Measurements from ENCODE around the gene MALL. TPM values are rescaled to one million over a fixed set of nuclear protein-coding genes. Genes with fewer than 3 reads are reported as not detected.

The MALL gene
- total RNA-seq, 6 donors from 2014 or later: 40.9 to 203 (median 120) TPM

GRCh38 chr2:110140401-110140800, 24.8 kb upstream of the MALL start:
- TF ChIP-seq POLR2AphosphoS5 (IDR thresholded peaks at IDR 0.05): no peak
- TF ChIP-seq, protein P1, sequence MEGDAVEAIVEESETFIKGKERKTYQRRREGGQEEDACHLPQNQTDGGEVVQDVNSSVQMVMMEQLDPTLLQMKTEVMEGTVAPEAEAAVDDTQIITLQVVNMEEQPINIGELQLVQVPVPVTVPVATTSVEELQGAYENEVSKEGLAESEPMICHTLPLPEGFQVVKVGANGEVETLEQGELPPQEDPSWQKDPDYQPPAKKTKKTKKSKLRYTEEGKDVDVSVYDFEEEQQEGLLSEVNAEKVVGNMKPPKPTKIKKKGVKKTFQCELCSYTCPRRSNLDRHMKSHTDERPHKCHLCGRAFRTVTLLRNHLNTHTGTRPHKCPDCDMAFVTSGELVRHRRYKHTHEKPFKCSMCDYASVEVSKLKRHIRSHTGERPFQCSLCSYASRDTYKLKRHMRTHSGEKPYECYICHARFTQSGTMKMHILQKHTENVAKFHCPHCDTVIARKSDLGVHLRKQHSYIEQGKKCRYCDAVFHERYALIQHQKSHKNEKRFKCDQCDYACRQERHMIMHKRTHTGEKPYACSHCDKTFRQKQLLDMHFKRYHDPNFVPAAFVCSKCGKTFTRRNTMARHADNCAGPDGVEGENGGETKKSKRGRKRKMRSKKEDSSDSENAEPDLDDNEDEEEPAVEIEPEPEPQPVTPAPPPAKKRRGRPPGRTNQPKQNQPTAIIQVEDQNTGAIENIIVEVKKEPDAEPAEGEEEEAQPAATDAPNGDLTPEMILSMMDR (IDR thresholded peaks at IDR 0.05): no peak
- TF ChIP-seq EP300 (IDR thresholded peaks at IDR 0.05): no peak
- no peak for TF ChIP-seq POLR2A (IDR thresholded peaks at IDR 0.05)
- DNase-seq: no peak
- Histone ChIP-seq H3K27ac (no peak overlapping the region), H3K4me3 (no peak overlapping the region), H3K36me3 (no peaks in the 10 kb centered on the region), H3K27me3 (no peaks in the 10 kb centered on the region), H3K4me1 (no peaks in the 10 kb centered on the region), H3K9me3 (no peaks in the 10 kb centered on the region)
- 78 to 91% methylated on average over 1 of the region's 1 CpG for WGBS, 2 donors
- ATAC-seq (ENCODE audit: low FRiP score in 2 of 2): no peak

GRCh38 chr2:110134025-110134424, 18.4 kb upstream of the MALL start:
- Histone ChIP-seq H3K9me3 (peaks cover 0 to 12% (median 2%) of the 10 kb centered on the region in 4 donors), H3K27ac (no peak overlapping the region), H3K36me3 (no peaks in the 10 kb centered on the region), H3K4me1 (no peaks in the 10 kb centered on the region), H3K27me3 (no peaks in the 10 kb centered on the region), H3K4me3 (no peak overlapping the region)
- DNase-seq (no peak), ATAC-seq (ENCODE audit: low FRiP score in 2 of 2) (no peak)
- no peak for TF ChIP-seq POLR2A (IDR thresholded peaks at IDR 0.05)
- TF ChIP-seq POLR2AphosphoS5 (IDR thresholded peaks at IDR 0.05): no peak
- no peak for TF ChIP-seq EP300 (IDR thresholded peaks at IDR 0.05)

- Histone ChIP-seq H3K27ac (no peak overlapping the region), H3K27me3 (no peaks in the 10 kb centered on the region), H3K4me1 (peaks cover 0 to 7% (median 1%) of the 10 kb centered on the region in 4 donors), H3K9me3 (peaks cover 0 to 12% (median 2%) of the 10 kb centered on the region in 4 donors), H3K4me3 (no peak overlapping the region), H3K36me3 (peaks cover 0 to 2% (median 0%) of the 10 kb centered on the region in 4 donors)
- 77 to 90% methylated on average over 2 of the region's 2 CpGs for WGBS, 2 donors
- DNase-seq: no peak
- TF ChIP-seq, protein P1 (IDR thresholded peaks at IDR 0.05): no peak
- TF ChIP-seq POLR2A (IDR thresholded peaks at IDR 0.05) (no peak), EP300 (IDR thresholded peaks at IDR 0.05) (no peak), POLR2AphosphoS5 (IDR thresholded peaks at IDR 0.05) (no peak)
- ATAC-seq (ENCODE audit: low FRiP score in 2 of 2): no peak
Measured at GRCh38 chr2:110131166-110131565, 15.5 kb upstream of the MALL start.

- peaks cover 0 to 10% (median 3%) of the 10 kb centered on the region in 4 donors for H3K4me1 ChIP-seq
- TF ChIP-seq POLR2A (IDR thresholded peaks at IDR 0.05) (no peak), POLR2AphosphoS5 (IDR thresholded peaks at IDR 0.05) (no peak), EP300 (IDR thresholded peaks at IDR 0.05) (no peak)
- TF ChIP-seq, protein P1 (IDR thresholded peaks at IDR 0.05): no peak
- H3K4me3 ChIP-seq: no peak overlapping the region
- H3K9me3 ChIP-seq: peaks cover 0 to 12% (median 2%) of the 10 kb centered on the region in 4 donors
- H3K27ac ChIP-seq: no peak overlapping the region
- 85 to 92% methylated on average over 2 of the region's 2 CpGs for WGBS, 2 donors
- ATAC-seq (ENCODE audit: low FRiP score in 2 of 2) (no peak), DNase-seq (no peak)
- no peaks in the 10 kb centered on the region for H3K27me3 ChIP-seq
- peaks cover 0 to 2% (median 0%) of the 10 kb centered on the region in 4 donors for H3K36me3 ChIP-seq
Measured at GRCh38 chr2:110130757-110131156, 15.1 kb upstream of the MALL start.

GRCh38 chr2:110126906-110127305, 11.3 kb upstream of the MALL start:
- H3K4me1 ChIP-seq: peaks cover 0 to 16% (median 8%) of the 10 kb centered on the region in 4 donors
- ATAC-seq (ENCODE audit: low FRiP score in 2 of 2): no peak
- H3K4me3 ChIP-seq: no peak overlapping the region
- WGBS, 2 donors: 67 to 71% methylated on average over 2 of the region's 2 CpGs
- H3K36me3 ChIP-seq: peaks cover 0 to 2% (median 0%) of the 10 kb centered on the region in 4 donors
- no peaks in the 10 kb centered on the region for H3K27me3 ChIP-seq
- no peak for TF ChIP-seq POLR2AphosphoS5 (IDR thresholded peaks at IDR 0.05)
- no peak for TF ChIP-seq EP300 (IDR thresholded peaks at IDR 0.05)
- TF ChIP-seq, protein P1 (IDR thresholded peaks at IDR 0.05): no peak
- TF ChIP-seq POLR2A (IDR thresholded peaks at IDR 0.05): no peak
- H3K27ac ChIP-seq: no peak overlapping the region
- no peak for DNase-seq
- no peaks in the 10 kb centered on the region for H3K9me3 ChIP-seq

Measured in upper lobe of left lung (tissue), 6 donors.